Skeletal muscle tissue (tissue), 4 donors: ENCODE results near the gene NEDD4L. TPM values are rescaled to one million over a fixed set of nuclear protein-coding genes. Genes with fewer than 3 reads are reported as not detected.

Source experiments
- H3K27ac ChIP-seq: one replicate; pipeline ENCODE4 v1.7.0; 2013; ENCODE audit warnings: mild to moderate bottlenecking, low read depth, low read length, inconsistent platforms
- H3K27me3 ChIP-seq, 3 donors: one replicate each; pipeline ENCODE4 v1.7.0; 2013; ENCODE audit warnings: low read length in 3 of 3; ENCODE audit not compliant: control insufficient read depth in 3 of 3, insufficient read depth in 3 of 3
- H3K36me3 ChIP-seq, 3 donors: one replicate each; pipeline ENCODE4 v1.7.0; 2013; ENCODE audit warnings: low read length in 3 of 3; ENCODE audit not compliant: control insufficient read depth in 3 of 3, insufficient read depth in 3 of 3
- H3K4me1 ChIP-seq, 3 donors: one replicate each; pipeline ENCODE4 v1.7.0; 2013; ENCODE audit warnings: low read length in 3 of 3, mild to moderate bottlenecking in 3 of 3; ENCODE audit not compliant: control insufficient read depth in 3 of 3, insufficient read depth in 3 of 3
- H3K4me3 ChIP-seq, 3 donors: one replicate each; pipeline ENCODE4 v1.7.0; 2013; ENCODE audit warnings: low read length in 3 of 3
- H3K9ac ChIP-seq, 3 donors: one replicate each; pipeline ENCODE4 v1.7.0; 2013; ENCODE audit warnings: low read length in 3 of 3, mild to moderate bottlenecking in 3 of 3, moderate library complexity in 2 of 3, low read depth in 1 of 3
- H3K9me3 ChIP-seq, 3 donors: one replicate each; pipeline ENCODE4 v1.7.0; 2013; ENCODE audit warnings: low read length in 3 of 3; ENCODE audit not compliant: control insufficient read depth in 3 of 3
- total RNA-seq: library from RNA; depleted of rRNA; stranded (reverse); fragments of >200 nt; gene quantifications from one replicate; pipeline ENCODE4 v1.2.3, GENCODE V29; 2014
- donor health status: Osteomylitis.

Gene NEDD4L
- total RNA-seq, 1 donor from 2014 or later: 34.4 TPM

DNA sequence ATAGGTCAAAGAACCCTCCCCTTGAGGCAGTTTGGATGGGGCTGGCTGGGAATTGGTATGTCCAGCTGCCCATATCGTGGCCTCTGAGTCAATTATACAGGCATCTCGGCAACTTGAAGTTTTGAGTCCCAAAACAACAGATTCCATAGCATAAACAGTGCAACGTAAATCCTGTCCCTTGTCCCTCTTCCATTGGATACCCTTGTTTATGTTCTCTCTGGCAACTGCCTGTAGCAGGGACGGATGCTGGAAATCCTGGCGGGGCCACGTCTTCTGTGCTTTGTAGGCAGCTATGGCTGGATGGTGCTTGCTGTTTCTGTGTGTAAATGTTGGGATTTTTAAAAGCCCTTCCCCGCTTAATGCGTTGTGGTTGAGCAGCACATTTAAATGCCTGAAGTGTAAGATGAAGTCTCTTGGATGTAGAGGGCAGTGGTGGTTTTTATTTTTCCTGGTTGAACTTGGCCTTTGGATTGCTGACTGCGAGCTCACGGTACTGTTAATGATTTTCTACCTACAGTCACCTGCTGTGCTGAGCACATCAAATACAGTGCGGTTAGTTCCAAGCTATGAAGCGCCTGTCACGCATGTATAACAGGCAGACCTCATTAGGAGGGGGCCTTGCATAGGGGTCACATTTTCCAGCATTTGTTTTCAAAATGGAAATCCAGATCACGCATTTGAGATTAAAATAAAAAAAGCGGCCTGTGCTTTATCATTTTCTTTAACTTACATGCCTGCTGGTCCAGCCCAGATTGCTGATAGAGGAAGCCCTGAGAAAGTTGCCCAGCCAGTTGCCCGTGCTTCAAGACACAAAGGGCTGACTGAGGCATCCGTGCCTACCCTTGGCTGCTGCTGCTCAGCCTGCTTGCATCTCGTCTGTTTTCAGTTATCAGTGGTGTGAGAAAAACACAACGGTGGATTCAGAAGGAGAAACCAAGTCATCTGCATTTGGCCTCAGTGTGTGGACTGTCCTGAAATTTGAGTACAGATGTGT, 84.7 kb downstream of the NEDD4L start:
- Histone ChIP-seq H3K4me3 (no peak overlapping the region), H3K9ac (no peak overlapping the region), H3K27me3 (no peaks in the 10 kb centered on the region), H3K27ac (no peak overlapping the region), H3K4me1 (no peaks in the 10 kb centered on the region), H3K9me3 (no peaks in the 10 kb centered on the region), H3K36me3 (no peaks in the 10 kb centered on the region)

DNA sequence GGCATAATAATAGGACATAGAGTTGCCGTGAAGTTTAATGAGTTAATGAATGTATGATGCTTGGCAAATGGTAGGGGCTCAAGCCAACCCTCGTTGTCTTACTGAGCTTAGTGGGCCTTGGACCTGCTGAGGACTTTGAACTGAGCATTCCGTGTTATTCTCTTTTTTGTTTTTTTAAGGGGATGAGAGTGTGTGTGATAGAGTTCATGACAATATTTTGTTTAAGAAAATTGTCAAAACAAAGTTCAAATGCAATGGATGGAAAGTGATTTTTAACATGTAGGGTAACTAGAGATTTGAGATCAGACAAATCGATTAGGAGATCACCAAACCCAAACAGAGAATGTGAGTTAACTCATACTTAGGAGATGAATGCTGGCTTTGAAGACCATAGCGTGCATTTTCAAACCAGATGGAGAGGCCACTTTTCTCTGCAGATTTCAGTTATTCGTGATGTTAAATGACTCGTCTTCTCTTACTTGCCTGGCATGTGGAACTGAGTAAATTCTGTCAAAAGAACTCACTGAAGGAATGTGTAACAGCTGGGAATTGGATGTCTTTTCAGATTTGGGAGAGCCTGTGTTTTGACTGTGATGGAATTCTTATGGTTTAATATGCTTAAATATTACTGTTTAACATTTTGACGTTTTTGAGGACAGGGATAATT, 88.7 kb downstream of the NEDD4L start:
- Histone ChIP-seq H3K36me3 (no peaks in the 10 kb centered on the region), H3K9me3 (no peaks in the 10 kb centered on the region), H3K27ac (no peak overlapping the region), H3K4me3 (no peak overlapping the region), H3K9ac (no peak overlapping the region), H3K27me3 (no peaks in the 10 kb centered on the region), H3K4me1 (no peaks in the 10 kb centered on the region)

DNA sequence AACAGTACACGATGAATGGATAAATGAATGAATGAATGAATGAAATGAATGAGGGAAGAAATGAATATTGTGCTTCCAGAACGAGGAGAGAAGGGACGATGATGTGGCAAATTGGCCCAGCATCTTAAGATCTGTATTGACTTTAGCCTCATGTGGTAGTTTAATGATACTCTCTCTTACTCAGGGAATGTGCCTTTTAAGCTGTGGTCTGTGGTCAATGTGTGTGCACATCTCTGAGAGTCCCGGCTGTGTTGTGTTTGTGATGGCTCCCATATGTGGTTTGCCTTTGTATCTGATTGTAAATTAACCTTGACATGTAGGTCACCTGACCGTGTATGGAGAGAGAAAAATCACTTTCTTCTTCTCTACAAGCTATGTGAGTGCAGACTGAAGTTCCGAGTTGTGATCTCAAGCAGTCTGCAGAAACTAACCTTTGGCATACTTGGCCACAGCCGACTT, 91.2 kb downstream of the NEDD4L start:
- no peaks in the 10 kb centered on the region for H3K27me3 ChIP-seq
- H3K27ac ChIP-seq: no peak overlapping the region
- H3K36me3 ChIP-seq: no peaks in the 10 kb centered on the region
- no peaks in the 10 kb centered on the region for H3K9me3 ChIP-seq
- no peak overlapping the region for H3K9ac ChIP-seq
- no peak overlapping the region for H3K4me3 ChIP-seq
- no peaks in the 10 kb centered on the region for H3K4me1 ChIP-seq

DNA sequence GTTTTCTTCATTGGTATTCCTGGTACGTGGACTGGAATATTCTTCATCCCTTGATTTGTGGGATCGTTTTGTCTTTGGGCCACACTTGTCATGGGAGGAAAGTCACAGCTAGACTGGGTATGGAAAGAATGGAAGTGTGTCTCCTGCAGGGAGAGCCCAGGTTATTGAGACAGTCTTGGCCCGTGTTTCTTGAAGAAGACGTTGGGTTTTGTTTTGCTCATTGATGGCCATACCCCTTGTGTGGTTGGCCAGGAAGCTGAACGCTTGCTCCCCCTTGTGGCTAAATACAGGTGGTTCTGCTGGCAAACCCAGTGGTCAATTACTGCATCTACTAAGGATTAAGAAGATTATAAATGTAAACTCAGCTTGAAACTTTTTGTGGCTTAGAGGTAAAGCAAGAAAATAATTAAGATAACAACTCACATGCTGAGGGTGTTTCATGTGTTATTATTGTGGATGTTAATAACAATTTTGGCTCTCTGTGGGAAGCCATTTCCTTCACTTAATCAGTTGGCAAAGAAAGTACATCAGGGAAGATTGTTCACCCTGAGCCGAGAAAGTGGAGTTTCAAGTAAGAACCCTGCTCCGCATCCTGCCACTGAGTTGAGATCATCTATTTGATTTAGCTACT, 91.8 kb downstream of the NEDD4L start:
- Histone ChIP-seq H3K9ac (no peak overlapping the region), H3K36me3 (no peaks in the 10 kb centered on the region), H3K9me3 (no peaks in the 10 kb centered on the region), H3K27ac (no peak overlapping the region), H3K27me3 (no peaks in the 10 kb centered on the region), H3K4me3 (no peak overlapping the region), H3K4me1 (no peaks in the 10 kb centered on the region)

DNA sequence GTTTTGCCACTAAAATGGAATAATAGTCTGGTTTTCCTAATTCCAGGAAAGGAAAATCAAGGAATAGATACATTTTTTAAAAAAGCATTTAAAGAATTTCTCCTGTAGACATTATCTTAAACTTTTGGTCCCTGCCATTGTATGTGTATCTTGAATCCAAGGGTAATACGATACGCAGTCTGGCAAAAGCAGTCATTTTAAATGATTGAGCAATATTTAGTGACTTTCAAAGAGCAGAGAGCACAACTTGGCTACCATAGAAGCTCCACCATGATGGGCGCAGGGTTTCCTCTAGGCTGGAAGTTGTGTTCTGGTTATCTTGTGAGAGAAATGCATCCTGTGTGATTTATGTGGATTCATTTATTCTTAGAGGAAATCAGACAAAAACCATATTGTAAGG, 92.9 kb downstream of the NEDD4L start:
- Histone ChIP-seq H3K4me3 (no peak overlapping the region), H3K4me1 (no peaks in the 10 kb centered on the region), H3K9ac (no peak overlapping the region), H3K36me3 (no peaks in the 10 kb centered on the region), H3K27ac (no peak overlapping the region), H3K9me3 (no peaks in the 10 kb centered on the region), H3K27me3 (no peaks in the 10 kb centered on the region)

DNA sequence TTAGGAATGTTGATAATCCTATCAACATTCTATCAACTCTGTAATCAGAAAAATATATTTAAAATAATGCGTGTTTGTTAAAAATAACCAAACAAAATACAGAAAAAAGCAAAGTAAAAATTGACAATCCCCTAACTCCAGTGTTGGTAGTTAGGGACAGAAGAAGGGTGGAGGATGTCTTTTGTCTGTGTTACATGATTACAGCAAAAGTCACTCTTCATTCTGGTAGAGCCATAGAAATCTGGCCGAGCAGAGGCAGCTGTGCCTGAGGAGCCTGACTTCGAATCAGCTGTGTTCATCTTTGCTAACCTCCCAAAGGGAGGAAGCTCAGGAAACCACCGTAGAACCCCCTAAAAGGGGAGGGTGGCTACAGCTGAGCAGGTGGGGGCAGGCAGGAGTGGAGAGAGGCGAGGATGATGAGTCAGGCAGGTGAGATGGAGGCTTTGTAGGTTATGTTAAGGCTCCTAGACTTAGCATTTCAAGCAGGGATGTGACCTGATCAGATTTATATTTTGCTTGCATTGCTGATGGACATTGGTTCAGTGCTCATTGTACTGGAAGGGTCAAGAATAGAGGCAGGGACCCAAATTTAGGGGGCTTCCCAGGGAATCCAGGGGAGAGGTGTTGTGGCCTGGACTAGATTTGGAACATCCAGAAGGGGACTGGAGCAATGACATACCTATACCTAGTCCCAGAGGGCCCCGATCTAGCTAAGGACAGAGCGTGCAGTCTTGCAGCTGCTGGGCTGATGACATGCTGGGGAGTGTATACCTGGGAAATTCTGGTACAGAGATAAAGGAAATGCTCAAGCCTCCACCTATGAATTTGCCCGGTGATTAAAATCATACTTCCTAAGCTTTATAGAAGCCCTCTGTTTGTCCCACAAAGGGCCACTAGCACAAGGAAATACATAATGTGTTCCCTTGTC, 95.7 kb downstream of the NEDD4L start:
- no peaks in the 10 kb centered on the region for H3K4me1 ChIP-seq
- H3K9ac ChIP-seq: no peak overlapping the region
- H3K27me3 ChIP-seq: no peaks in the 10 kb centered on the region
- H3K27ac ChIP-seq: no peak overlapping the region
- no peaks in the 10 kb centered on the region for H3K9me3 ChIP-seq
- H3K36me3 ChIP-seq: no peaks in the 10 kb centered on the region
- no peak overlapping the region for H3K4me3 ChIP-seq

DNA sequence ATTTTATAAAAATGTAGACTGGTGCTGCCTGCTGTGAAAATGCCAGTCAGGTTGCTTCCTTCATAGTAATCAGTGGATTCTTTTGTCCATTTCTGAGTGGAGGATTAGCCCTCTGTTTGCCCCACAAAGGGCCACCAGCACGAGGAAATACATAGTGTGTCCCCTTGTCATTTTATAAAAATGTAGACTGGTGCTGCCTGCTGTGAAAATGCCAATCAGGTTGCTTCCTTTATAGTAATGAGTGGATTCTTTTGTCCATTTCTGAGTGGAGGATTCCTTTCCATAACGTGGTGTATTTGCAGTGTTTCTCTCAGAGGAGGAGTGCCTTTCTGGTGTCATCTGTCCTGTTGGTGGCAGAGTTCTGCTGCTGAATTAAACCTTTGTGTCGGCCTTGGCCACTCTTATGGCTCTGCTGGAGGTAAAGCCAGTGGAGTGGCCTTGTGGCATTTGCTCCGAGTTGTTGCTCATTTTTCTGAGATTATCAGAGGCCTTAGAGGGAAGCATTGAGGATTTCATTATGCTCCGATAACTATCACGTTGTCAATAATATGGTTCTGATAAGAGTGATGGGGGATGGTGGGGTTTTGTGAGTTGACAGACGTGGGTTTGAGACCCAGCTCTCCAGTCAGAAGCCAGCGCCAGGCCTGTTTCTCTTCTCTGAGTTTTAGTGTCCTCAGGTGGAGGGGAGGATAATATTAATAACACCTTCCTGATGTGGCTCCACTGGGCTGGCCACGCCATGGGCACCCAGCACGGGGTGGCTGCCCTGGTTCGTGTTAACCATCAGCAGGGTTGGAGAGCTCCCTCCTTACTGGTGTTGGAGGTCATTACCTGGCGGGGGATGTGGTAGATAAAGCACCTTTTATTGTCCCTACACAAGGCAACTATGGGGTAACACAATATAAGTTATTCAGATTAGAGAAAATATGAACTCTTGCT, 96.6 kb downstream of the NEDD4L start:
- H3K36me3 ChIP-seq: no peaks in the 10 kb centered on the region
- H3K27ac ChIP-seq: no peak overlapping the region
- no peaks in the 10 kb centered on the region for H3K27me3 ChIP-seq
- no peaks in the 10 kb centered on the region for H3K4me1 ChIP-seq
- no peaks in the 10 kb centered on the region for H3K9me3 ChIP-seq
- H3K9ac ChIP-seq: no peak overlapping the region
- H3K4me3 ChIP-seq: no peak overlapping the region

DNA sequence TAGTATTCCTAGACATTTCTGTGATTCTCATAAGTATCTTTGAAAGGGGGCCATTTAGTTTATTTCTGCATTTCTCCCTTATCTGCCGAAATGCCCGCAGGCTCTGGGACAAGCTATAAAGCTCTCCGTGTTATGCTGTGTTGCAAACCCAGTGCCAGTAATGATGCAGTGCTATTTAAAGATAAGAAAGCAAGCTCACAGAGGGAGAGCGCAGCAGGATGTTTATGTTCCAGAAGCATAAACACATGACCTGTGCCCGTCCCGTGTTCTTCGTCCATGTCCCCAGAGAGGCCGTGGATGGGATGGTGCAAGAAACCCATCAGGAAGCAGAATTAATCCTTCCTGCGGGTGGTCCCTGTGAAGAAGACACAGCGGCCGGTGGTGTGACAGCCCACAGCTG, 99.4 kb downstream of the NEDD4L start:
- Histone ChIP-seq H3K27ac (no peak overlapping the region), H3K27me3 (no peaks in the 10 kb centered on the region), H3K36me3 (no peaks in the 10 kb centered on the region), H3K9ac (no peak overlapping the region), H3K4me1 (no peaks in the 10 kb centered on the region), H3K4me3 (no peak overlapping the region), H3K9me3 (no peaks in the 10 kb centered on the region)

DNA sequence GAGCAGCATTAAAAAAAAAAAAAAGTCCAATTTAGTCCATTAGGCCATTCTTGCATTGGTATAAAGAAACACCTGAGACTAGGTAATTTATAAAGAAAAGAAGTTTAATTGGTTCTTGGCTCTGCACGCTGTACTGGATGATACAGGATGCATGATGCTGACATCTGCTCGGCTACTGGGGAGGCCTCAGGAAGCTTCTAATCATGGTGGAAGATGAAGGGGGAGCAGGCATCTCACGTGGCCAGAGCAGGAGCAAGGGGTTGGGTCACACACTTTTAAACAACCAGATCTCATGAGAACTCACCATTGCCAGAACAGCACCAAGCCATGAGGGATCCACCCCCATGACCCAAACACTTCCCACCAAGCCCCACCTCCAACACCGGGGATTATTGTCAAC, 100.1 kb downstream of the NEDD4L start:
- H3K27me3 ChIP-seq: no peaks in the 10 kb centered on the region
- H3K9ac ChIP-seq: no peak overlapping the region
- no peak overlapping the region for H3K27ac ChIP-seq
- H3K9me3 ChIP-seq: no peaks in the 10 kb centered on the region
- H3K4me1 ChIP-seq: no peaks in the 10 kb centered on the region
- no peak overlapping the region for H3K4me3 ChIP-seq
- H3K36me3 ChIP-seq: no peaks in the 10 kb centered on the region
